ENCODE results near the gene SLC25A12. TPM values are rescaled to one million over a fixed set of nuclear protein-coding genes. Genes with fewer than 3 reads are reported as not detected.

SLC25A12 gene
- total RNA-seq, 1 donor from 2014 or later = 6.3 TPM

GRCh38 chr2:171735991-171736710, 157.9 kb downstream of the SLC25A12 start:
- DNase-seq (ENCODE audit: low read depth in 2 of 2) = no peak

Other genes with a start within 250 kb of the SLC25A12 start
- 110 and 115 TPM in 2 replicates for gene DYNC1I2, start 206.8 kb downstream of the SLC25A12 start, total RNA-seq
- 17.9 and 21.8 TPM in 2 replicates for gene HAT1, start 28.2 kb upstream of the SLC25A12 start, total RNA-seq
- 1.6 and 3.1 TPM in 2 replicates for gene METAP1D, start 105.7 kb upstream of the SLC25A12 start, total RNA-seq
- not detected in 2 replicates for gene DLX1, start 191.3 kb upstream of the SLC25A12 start, total RNA-seq
- under 0.01 TPM in 1 of 2 replicates, not detected in the other for gene DLX2, start 208.7 kb upstream of the SLC25A12 start, total RNA-seq

Measured in lung microvascular endothelial cell (primary cell).